IMR-90 (cell line): Measurements from ENCODE around the gene LTC4S. TPM values are rescaled to one million over a fixed set of nuclear protein-coding genes. Genes with fewer than 3 reads are reported as not detected.

Source experiments
- ATAC-seq: fragments of 200-7000 bp; cut with Tn5 transposase; 2 replicates; pipeline ENCODE4 v1.9.1; 2020; ENCODE audit warnings: low read depth, mild to moderate bottlenecking, moderate library complexity
- BruUV-seq: library from RNA; stranded (reverse); fragments of 400-500 nt; replicated peaks from 2 replicates; lab custom pipeline; 2021; lab: Mats Ljungman, UMichigan
- CTCF ChIA-PET: fragments of 300-600 bp; formaldehyde crosslinking; extraction: SDS; loops from one replicate; lab custom pipeline; 2021; ENCODE audit warnings: antibody characterized with exemption; lab: Yijun Ruan, JAX
- POLR2A ChIA-PET: fragments of 300-600 bp; sonication (Branson Sonifier 250); formaldehyde crosslinking; loops from one replicate; lab custom pipeline; 2022; ENCODE audit warnings: antibody characterized with exemption; ENCODE audit not compliant: unreplicated experiment; lab: Charles Lee
- DNase-seq: peaks from one replicate; pipeline ENCODE4 v3.0.0; 2013
- H2AFZ ChIP-seq: replicated peaks from 2 replicates; pipeline ENCODE3; 2013; ENCODE audit warnings: low read length, mild to moderate bottlenecking; ENCODE audit not compliant: poor library complexity
- H2AK5ac ChIP-seq: 2 replicates; pipeline ENCODE4 v1.6.1; 2013; ENCODE audit warnings: low read depth, low read length, inconsistent platforms
- H2AK9ac ChIP-seq: replicated peaks from 2 replicates; pipeline ENCODE3; 2013; ENCODE audit warnings: mild to moderate bottlenecking, low read depth, low read length, moderate library complexity; ENCODE audit not compliant: poor library complexity
- H2BK120ac ChIP-seq: 2 replicates; pipeline ENCODE4 v1.6.1; 2013; ENCODE audit warnings: low read depth, low read length, inconsistent platforms
- H2BK15ac ChIP-seq: 3 replicates; pipeline ENCODE4 v1.6.1; 2013; ENCODE audit warnings: low read depth, low read length, inconsistent platforms
- H2BK20ac ChIP-seq: 2 replicates; pipeline ENCODE4 v1.6.1; 2013; ENCODE audit warnings: low read depth, mild to moderate bottlenecking, inconsistent platforms, low read length, moderate library complexity
- H2BK5ac ChIP-seq: 2 replicates; pipeline ENCODE4 v1.6.1; 2013; ENCODE audit warnings: mild to moderate bottlenecking, low read depth, low read length, inconsistent platforms; ENCODE audit not compliant: poor library complexity, severe bottlenecking
- H3K14ac ChIP-seq: replicated peaks from 2 replicates; pipeline ENCODE4 v1.6.1; 2013; ENCODE audit warnings: low read depth, low read length, inconsistent platforms
- H3K18ac ChIP-seq: 2 replicates; pipeline ENCODE4 v1.6.1; 2013; ENCODE audit warnings: low read depth, low read length, control low read depth
- H3K23ac ChIP-seq: 2 replicates; pipeline ENCODE4 v1.6.1; 2013; ENCODE audit warnings: low read depth, low read length, inconsistent platforms
- H3K27ac ChIP-seq: 2 replicates; pipeline ENCODE4 v1.5.1; 2013; ENCODE audit warnings: mild to moderate bottlenecking, control low read depth, low read length; ENCODE audit not compliant: insufficient read depth
- H3K27me3 ChIP-seq: 2 replicates; pipeline ENCODE4 v1.6.1; 2013; ENCODE audit warnings: low read length; ENCODE audit not compliant: control insufficient read depth, insufficient read depth
- H3K36me3 ChIP-seq: 2 replicates; pipeline ENCODE4 v1.6.1; 2013; ENCODE audit warnings: low read length, mixed read lengths; ENCODE audit not compliant: control insufficient read depth, insufficient read depth
- H3K4ac ChIP-seq: 2 replicates; pipeline ENCODE4 v1.6.1; 2013; ENCODE audit warnings: low read depth, low read length, inconsistent platforms
- H3K4me1 ChIP-seq: 2 replicates; pipeline ENCODE4 v1.6.1; 2013; ENCODE audit warnings: low read length, mixed read lengths; ENCODE audit not compliant: control insufficient read depth, insufficient read depth
- H3K4me2 ChIP-seq: 2 replicates; pipeline ENCODE4 v1.6.1; 2013; ENCODE audit warnings: low read depth, mild to moderate bottlenecking, control low read depth, low read length, moderate library complexity
- H3K4me3 ChIP-seq: 2 replicates; pipeline ENCODE4 v1.5.1; 2013; ENCODE audit warnings: low read depth, mild to moderate bottlenecking, control low read depth, low read length, moderate library complexity; ENCODE audit not compliant: insufficient read depth
- H3K56ac ChIP-seq: 2 replicates; pipeline ENCODE4 v1.6.1; 2013; ENCODE audit warnings: low read length, inconsistent platforms; ENCODE audit not compliant: insufficient read depth; ENCODE audit errors: extremely low read depth
- H3K79me1 ChIP-seq, 2 experiments: 2 replicates each; pipeline ENCODE4 v1.6.1; 2013; ENCODE audit warnings: low read length in 2 of 2, inconsistent platforms in 1 of 2, low read depth in 1 of 2
- H3K9ac ChIP-seq: 2 replicates; pipeline ENCODE4 v1.6.1; 2013; ENCODE audit warnings: low read depth, low read length, control low read depth
- H3K9me1 ChIP-seq: 2 replicates; pipeline ENCODE4 v1.6.1; 2013; ENCODE audit warnings: low read length, inconsistent platforms; ENCODE audit not compliant: insufficient read depth
- H3K9me3 ChIP-seq: 2 replicates; pipeline ENCODE4 v1.6.1; 2013; ENCODE audit warnings: low read length; ENCODE audit not compliant: control insufficient read depth, insufficient read depth
- H4K20me1 ChIP-seq: 2 replicates; pipeline ENCODE4 v1.6.1; 2013; ENCODE audit warnings: low read length, inconsistent platforms; ENCODE audit not compliant: insufficient read depth
- H4K5ac ChIP-seq: 2 replicates; pipeline ENCODE4 v1.6.1; 2013; ENCODE audit warnings: mild to moderate bottlenecking, low read depth, low read length, control low read depth
- H4K8ac ChIP-seq, 2 experiments: 2 replicates each; pipeline ENCODE4 v1.6.1; 2013; ENCODE audit warnings: low read depth in 2 of 2, low read length in 2 of 2, control low read depth in 1 of 2, inconsistent platforms in 1 of 2
- H4K91ac ChIP-seq: 2 replicates; pipeline ENCODE4 v1.6.1; 2013; ENCODE audit warnings: low read depth, low read length, inconsistent platforms; ENCODE audit not compliant: insufficient read depth
- CHD1 ChIP-seq: IDR thresholded peaks from 2 replicates; pipeline ENCODE4 v1.6.1; 2012; ENCODE audit warnings: low read depth, low read length, improper control_type of control experiment
- ELK1 ChIP-seq: fragments of 150-350 bp; IDR thresholded peaks from 2 replicates; pipeline ENCODE4 v1.6.1; 2016; ENCODE audit warnings: low read depth, mild to moderate bottlenecking, low read length, moderate library complexity, borderline replicate concordance
- MAFK ChIP-seq: IDR thresholded peaks from 2 replicates; pipeline ENCODE4 v1.6.1; 2012; ENCODE audit warnings: low read depth, low read length, improper control_type of control experiment
- MAZ ChIP-seq: IDR thresholded peaks from 2 replicates; pipeline ENCODE4 v1.6.1; 2012; ENCODE audit warnings: low read depth, mild to moderate bottlenecking, low read length, improper control_type of control experiment, moderate library complexity, borderline replicate concordance
- MXI1 ChIP-seq: IDR thresholded peaks from 2 replicates; pipeline ENCODE4 v1.6.1; 2012; ENCODE audit warnings: low read depth, mild to moderate bottlenecking, low read length, moderate library complexity, borderline replicate concordance
- POLR2A ChIP-seq: IDR thresholded peaks from 2 replicates; pipeline ENCODE4 v1.6.1; 2012; ENCODE audit warnings: mild to moderate bottlenecking, low read depth, low read length
- RCOR1 ChIP-seq: IDR thresholded peaks from 2 replicates; pipeline ENCODE4 v1.6.1; 2012; ENCODE audit warnings: mild to moderate bottlenecking, low read length, improper control_type of control experiment; ENCODE audit not compliant: insufficient replicate concordance
- SMC3 ChIP-seq: fragments of 150-350 bp; IDR thresholded peaks from 2 replicates; pipeline ENCODE4 v1.6.1; 2016; ENCODE audit warnings: low read depth, mild to moderate bottlenecking, antibody characterized with exemption, low read length, moderate library complexity
- USF2 ChIP-seq: fragments of 150-350 bp; IDR thresholded peaks from 2 replicates; pipeline ENCODE4 v1.6.1; 2017; ENCODE audit warnings: mild to moderate bottlenecking, antibody characterized with exemption, low read length, low read depth
- WGBS, 2 experiments: methylation state at CpG; one replicate each; pipeline versions ENCODE4 v1.1.5 to v1.1.7; 2013; ENCODE audit warnings: missing lambda C conversion rate in 2 of 2; ENCODE audit not compliant: insufficient read length in 1 of 2; ENCODE audit errors: extremely low coverage in 2 of 2; 5-methylcytosine and 5-hydroxymethylcytosine counted together
- dilution Hi-C: fragments of 300-500 bp; cut with HindIII; formaldehyde crosslinking; loops from one replicate; pipeline ENCODE4 v1.14.3; 2018; ENCODE audit warnings: low sequenced_read_pairs; ENCODE audit not compliant: unreplicated experiment
- in situ Hi-C: fragments of 300-500 bp; cut with MboI; formaldehyde crosslinking; loops from 3 replicates; pipeline ENCODE4 v1.14.3; 2019; ENCODE audit warnings: low sequenced_read_pairs, inconsistent platforms, mixed read lengths
- intact Hi-C: fragments of 100-400 bp; cut with micrococcal nuclease; formaldehyde crosslinking; loops from 2 replicates; pipeline ENCODE4 v1.10.0; 2022
- polyA plus RNA-seq, 3 experiments: library from polyadenylated mRNA; depleted of rRNA; stranded (reverse); fragments of >200 nt; gene quantifications; 2 replicates each; pipeline ENCODE4 v1.2.3, GENCODE V29; 2012; ENCODE audit warnings: low replicate concordance in 1 of 3
- total RNA-seq: library from RNA; depleted of rRNA; stranded (reverse); fragments of >200 nt; gene quantifications from 2 replicates; pipeline ENCODE4 v1.2.3, GENCODE V29; 2012
- TF ChIP-seq, protein P1 (sequence below): conservative IDR thresholded peaks from 2 replicates; pipeline ENCODE4 v1.5.1; 2012; ENCODE audit warnings: mild to moderate bottlenecking, low read depth, low read length, improper control_type of control experiment

LTC4S gene
- total and polyA plus RNA-seq, 2 of the 4 experiments (the other 2 are of a cell fraction) = 0.72 TPM; not detected in 1

- ChIA-PET POLR2A (no interaction called here), CTCF (no interaction called here)
- Histone ChIP-seq H2BK20ac (no peak overlapping the region), H4K20me1 (peaks cover 45% of the 10 kb centered on the region), H3K36me3 (peaks cover 25% of the 10 kb centered on the region), H3K4ac (0 out of 2 replicates have a peak overlapping the region, but pooled peaks have one; percentile 86), H3K9me1 (0 out of 2 replicates have a peak, but pooled peaks cover 2% of the 10 kb centered on the region), H3K4me3 (no peak overlapping the region), H2AK5ac (no peak overlapping the region), H3K56ac (no peak overlapping the region), H3K14ac (peak overlapping the region; percentile 78; the same call in 1 of the 2 replicates), H3K9me3 (no peaks in the 10 kb centered on the region), H2AK9ac (peak overlapping the region; percentile 91), H3K4me2 (peak overlapping the region; percentile 85; the same call in 1 of the 2 replicates), H2BK120ac (no peak overlapping the region), H4K5ac (no peak overlapping the region), H2BK5ac (no peak overlapping the region), H3K27ac (no peak overlapping the region), H3K79me1 (peaks cover 26 to 61% of the 10 kb centered on the region in 2 experiments), H2BK15ac (no peak overlapping the region), H4K8ac (no peak overlapping the region), H4K91ac (no peak overlapping the region), H3K23ac (peak overlapping the region; percentile 17), H3K4me1 (peaks cover 20% of the 10 kb centered on the region), H3K9ac (peak overlapping the region; percentile 84; the same call in 1 of the 2 replicates), H2AFZ (no peak overlapping the region), H3K18ac (no peak overlapping the region), H3K27me3 (no peaks in the 10 kb centered on the region)
- ATAC-seq (no peak), DNase-seq (no peak)
- dilution Hi-C loops = no loop called here
- TF ChIP-seq MAZ = no peak
- TF ChIP-seq, protein P1, sequence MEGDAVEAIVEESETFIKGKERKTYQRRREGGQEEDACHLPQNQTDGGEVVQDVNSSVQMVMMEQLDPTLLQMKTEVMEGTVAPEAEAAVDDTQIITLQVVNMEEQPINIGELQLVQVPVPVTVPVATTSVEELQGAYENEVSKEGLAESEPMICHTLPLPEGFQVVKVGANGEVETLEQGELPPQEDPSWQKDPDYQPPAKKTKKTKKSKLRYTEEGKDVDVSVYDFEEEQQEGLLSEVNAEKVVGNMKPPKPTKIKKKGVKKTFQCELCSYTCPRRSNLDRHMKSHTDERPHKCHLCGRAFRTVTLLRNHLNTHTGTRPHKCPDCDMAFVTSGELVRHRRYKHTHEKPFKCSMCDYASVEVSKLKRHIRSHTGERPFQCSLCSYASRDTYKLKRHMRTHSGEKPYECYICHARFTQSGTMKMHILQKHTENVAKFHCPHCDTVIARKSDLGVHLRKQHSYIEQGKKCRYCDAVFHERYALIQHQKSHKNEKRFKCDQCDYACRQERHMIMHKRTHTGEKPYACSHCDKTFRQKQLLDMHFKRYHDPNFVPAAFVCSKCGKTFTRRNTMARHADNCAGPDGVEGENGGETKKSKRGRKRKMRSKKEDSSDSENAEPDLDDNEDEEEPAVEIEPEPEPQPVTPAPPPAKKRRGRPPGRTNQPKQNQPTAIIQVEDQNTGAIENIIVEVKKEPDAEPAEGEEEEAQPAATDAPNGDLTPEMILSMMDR = no peak
- TF ChIP-seq ELK1 = no peak
- TF ChIP-seq RCOR1 = no peak
- no peak for TF ChIP-seq POLR2A
- TF ChIP-seq MXI1 = no peak
- no peak for TF ChIP-seq CHD1
- no peak for TF ChIP-seq SMC3
- TF ChIP-seq MAFK = no peak
- TF ChIP-seq USF2 = no peak
- WGBS, 2 experiments = 100% methylated on average over 4 of the region's 8 CpGs; no CpG with 5 or more reads in 1 of the 2 experiments
- intact Hi-C loops = loop anchor here (5.0 kb wide), 1 partner anchor 103 kb away; the partner anchor contains the start of gene TBC1D9B
- in situ Hi-C loops = no loop called here
- no TSS peak for BruUV-seq
Observed at GRCh38 chr5:179804555-179804947, 10.8 kb downstream of the LTC4S start.
